Cerebellar nuclear complex (tissue), 1 donor: ENCODE measurements around the gene UVSSA.
"Not testable (repeated sequence)": the region's sequence is repeated elsewhere in the genome, so short reads cannot be mapped to it uniquely, and the experiment has no call there.

Experiments
- DNase-seq, 2 experiments: peaks; one replicate each; lab custom pipeline; 2025; lab: John Stamatoyannopoulos, UW

UVSSA gene

GRCh38 chr4:1377606-1378261 lies 30.7 kb downstream of the UVSSA start:
- no peak for DNase-seq

- DNase-seq = no peak
Measured at GRCh38 chr4:1378559-1379231, 31.7 kb downstream of the UVSSA start.

- no peak for DNase-seq
Measured at GRCh38 chr4:1379351-1379781, 32.4 kb downstream of the UVSSA start.

- no peak for DNase-seq
Measured at GRCh38 chr4:1379801-1380331, 32.9 kb downstream of the UVSSA start.

- DNase-seq = no peak
Measured at GRCh38 chr4:1380368-1381151, 33.6 kb downstream of the UVSSA start.

- no peak for DNase-seq
Measured at GRCh38 chr4:1381181-1381621, 34.2 kb downstream of the UVSSA start.

- DNase-seq = no peak
Measured at GRCh38 chr4:1381944-1382541, 35.0 kb downstream of the UVSSA start.

GRCh38 chr4:1382776-1383727 lies 36.0 kb downstream of the UVSSA start:
- no peak for DNase-seq

GRCh38 chr4:1383728-1384591 lies 37.0 kb downstream of the UVSSA start:
- no peak for DNase-seq

GRCh38 chr4:1384675-1385372 lies 37.8 kb downstream of the UVSSA start:
- no peak for DNase-seq

GRCh38 chr4:1385373-1386340 lies 38.6 kb downstream of the UVSSA start:
- DNase-seq = no peak

- not testable (repeated sequence) for DNase-seq
Measured at GRCh38 chr4:1393363-1393762, 46.4 kb downstream of the UVSSA start.

- DNase-seq = no peak
Measured at GRCh38 chr4:1393866-1394265, 46.9 kb downstream of the UVSSA start.

- DNase-seq = not testable (repeated sequence)
Measured at GRCh38 chr4:1394554-1395388, 47.8 kb downstream of the UVSSA start.

GRCh38 chr4:1395389-1395820 lies 48.4 kb downstream of the UVSSA start:
- DNase-seq = not testable (repeated sequence)

- no peak for DNase-seq
Measured at GRCh38 chr4:1395941-1396805, 49.2 kb downstream of the UVSSA start.
